ENCODE results near the gene PRKG1. TPM values are rescaled to one million over a fixed set of nuclear protein-coding genes. Genes with fewer than 3 reads are reported as not detected.

The PRKG1 gene
- total RNA-seq, 2 donors from 2014 or later: 1.3 to 2.7 TPM

GRCh38 chr10:52020173-52020572, 945.9 kb downstream of the PRKG1 start:
- Histone ChIP-seq H3K4me1 (ENCODE audit: control insufficient read depth, insufficient read depth, low read length) (no peaks in the 10 kb centered on the region), H3K36me3 (ENCODE audit: control insufficient read depth, insufficient read depth, low read length) (no peaks in the 10 kb centered on the region), H3K27ac (ENCODE audit: low read depth, low read length) (no peak overlapping the region), H3K4me3 (ENCODE audit: low read length) (no peak overlapping the region), H3K9ac (ENCODE audit: extremely low read depth, low read length, poor library complexity, severe bottlenecking) (no peak overlapping the region), H3K27me3 (ENCODE audit: control insufficient read depth, insufficient read depth, low read length, poor library complexity, severe bottlenecking) (no peaks in the 10 kb centered on the region), H3K9me3 (ENCODE audit: control insufficient read depth, low read length) (peaks cover under 1% of the 10 kb centered on the region)
- WGBS, 2 experiments (ENCODE audit: insufficient coverage in 1 of 2, insufficient read length in 1 of 2): 83 to 88% methylated on average over 1 to 2 of the region's 2 CpGs
- TF ChIP-seq CTCF (conservative IDR thresholded peaks at IDR 0.05): no peak
- peaks cover 32% of the 10 kb centered on the region for H3K9me3 Mint-ChIP-seq
- H3K27me3 Mint-ChIP-seq (ENCODE audit: insufficient read depth): no peaks in the 10 kb centered on the region
- peaks cover 2% of the 10 kb centered on the region for H3K36me3 Mint-ChIP-seq (ENCODE audit: low read depth)
- peaks cover 4% of the 10 kb centered on the region for H3K4me1 Mint-ChIP-seq
- no peak overlapping the region for H3K4me3 Mint-ChIP-seq
- H3K27ac Mint-ChIP-seq: no peak overlapping the region
- no peak for DNase-seq

GRCh38 chr10:52020702-52021101, 946.4 kb downstream of the PRKG1 start:
- Mint-ChIP-seq H3K4me3 (no peak overlapping the region), H3K27ac (no peak overlapping the region), H3K36me3 (ENCODE audit: low read depth) (peaks cover 2% of the 10 kb centered on the region), H3K9me3 (peaks cover 31% of the 10 kb centered on the region), H3K4me1 (peaks cover 4% of the 10 kb centered on the region), H3K27me3 (ENCODE audit: insufficient read depth) (no peaks in the 10 kb centered on the region)
- H3K36me3 ChIP-seq (ENCODE audit: control insufficient read depth, insufficient read depth, low read length): no peaks in the 10 kb centered on the region
- H3K4me1 ChIP-seq (ENCODE audit: control insufficient read depth, insufficient read depth, low read length): no peaks in the 10 kb centered on the region
- no peaks in the 10 kb centered on the region for H3K9me3 ChIP-seq (ENCODE audit: control insufficient read depth, low read length)
- H3K9ac ChIP-seq (ENCODE audit: extremely low read depth, low read length, poor library complexity, severe bottlenecking): no peak overlapping the region
- no peak for DNase-seq
- no peak for TF ChIP-seq CTCF (conservative IDR thresholded peaks at IDR 0.05)
- H3K27me3 ChIP-seq (ENCODE audit: control insufficient read depth, insufficient read depth, low read length, poor library complexity, severe bottlenecking): no peaks in the 10 kb centered on the region
- H3K27ac ChIP-seq (ENCODE audit: low read depth, low read length): no peak overlapping the region
- 95 to 100% methylated on average over 1 to 2 of the region's 2 CpGs for WGBS, 2 experiments (ENCODE audit: insufficient coverage in 1 of 2, insufficient read length in 1 of 2)
- H3K4me3 ChIP-seq (ENCODE audit: low read length): no peak overlapping the region

- Histone ChIP-seq H3K36me3 (ENCODE audit: control insufficient read depth, insufficient read depth, low read length) (no peaks in the 10 kb centered on the region), H3K27ac (ENCODE audit: low read depth, low read length) (no peak overlapping the region), H3K4me1 (ENCODE audit: control insufficient read depth, insufficient read depth, low read length) (no peaks in the 10 kb centered on the region), H3K27me3 (ENCODE audit: control insufficient read depth, insufficient read depth, low read length, poor library complexity, severe bottlenecking) (no peaks in the 10 kb centered on the region), H3K4me3 (ENCODE audit: low read length) (no peak overlapping the region), H3K9me3 (ENCODE audit: control insufficient read depth, low read length) (no peaks in the 10 kb centered on the region), H3K9ac (ENCODE audit: extremely low read depth, low read length, poor library complexity, severe bottlenecking) (no peak overlapping the region)
- Mint-ChIP-seq H3K27me3 (ENCODE audit: insufficient read depth) (no peaks in the 10 kb centered on the region), H3K9me3 (peaks cover 29% of the 10 kb centered on the region), H3K4me3 (no peak overlapping the region), H3K36me3 (ENCODE audit: low read depth) (peaks cover 2% of the 10 kb centered on the region), H3K27ac (no peak overlapping the region), H3K4me1 (no peaks in the 10 kb centered on the region)
- no peak for TF ChIP-seq CTCF (conservative IDR thresholded peaks at IDR 0.05)
- 93 to 100% methylated on average over 3 to 4 of the region's 4 CpGs for WGBS, 2 experiments (ENCODE audit: insufficient coverage in 1 of 2, insufficient read length in 1 of 2)
- no peak for DNase-seq
Measured at GRCh38 chr10:52027055-52027705, 952.9 kb downstream of the PRKG1 start.
